Pancreas (tissue), 10 donors: ENCODE measurements around the gene BTN1A1. TPM values are rescaled to one million over a fixed set of nuclear protein-coding genes. Genes with fewer than 3 reads are reported as not detected.

ENCODE experiments used
- ATAC-seq, 4 donors: fragments of 200-7000 bp; cut with Tn5 transposase; one replicate each; pipeline versions ENCODE4 v1.8.0 to v1.9.1; 2020; ENCODE audit warnings: mild to moderate bottlenecking in 4 of 4, moderate library complexity in 4 of 4
- DNase-seq, 6 donors: peaks; one replicate each; pipeline ENCODE4 v3.0.0-alpha.2; 2020
- FAIRE-seq: peaks from 2 replicates; lab custom pipeline; 2012; peaks lifted over from hg19 to GRCh38; lab: Jason Lieb, UNC
- H3K27ac ChIP-seq, 4 donors: fragments of 200-600 bp; sonication (generic); 1 replicate in 3 of 4; 2 replicates in 1 of 4; pipeline versions ENCODE4 v1.5.0 to v1.8.0; 2020
- H3K27me3 ChIP-seq, 4 donors: fragments of 200-600 bp; one replicate each; pipeline ENCODE4 v1.8.0; 2021
- H3K36me3 ChIP-seq, 3 donors: fragments of 200-600 bp; sonication (generic) in 1 of 3; one replicate each; pipeline versions ENCODE4 v1.5.0 to v1.8.0; 2020 to 2021
- H3K4me1 ChIP-seq, 3 donors: fragments of 200-600 bp; one replicate each; pipeline ENCODE4 v1.8.0; 2021
- H3K4me3 ChIP-seq, 4 donors: fragments of 200-600 bp; sonication (generic) in 2 of 4; one replicate each; pipeline versions ENCODE4 v1.5.0 to v1.8.0; 2020 to 2021
- H3K9me3 ChIP-seq, 4 donors: fragments of 200-600 bp; one replicate each; pipeline ENCODE4 v1.8.0; 2021
- CTCF ChIP-seq, 4 donors: fragments of 200-600 bp; sonication (generic) in 3 of 4; IDR thresholded peaks; one replicate each; pipeline versions ENCODE4 v1.5.0 to v1.8.0; 2021; ENCODE audit warnings: antibody characterized with exemption in 4 of 4
- WGBS, 2 donors: extraction: QIAGEN DNeasy Blood & Tissue Kit; methylation state at CpG; one replicate each; pipeline ENCODE4 v1.1.7; 2013; 5-methylcytosine and 5-hydroxymethylcytosine counted together
- intact Hi-C, 3 donors: fragments of 100-400 bp; cut with DNase I; formaldehyde crosslinking; loops; one replicate each; pipeline versions ENCODE4 v1.11.1 to v1.14.2; 2022
- polyA plus RNA-seq, 2 donors: library from polyadenylated mRNA; stranded (reverse); fragments of 200-250 nt; gene quantifications; one replicate each; pipeline ENCODE4 v1.2.3, GENCODE V29; 2013
- total RNA-seq, 6 donors: library from RNA; stranded (reverse); fragmentation: NEBNext Ultra II Directional in 4 of 6; extraction: Animal tissue kit (Norgen Biotek cat#: 25700) in 4 of 6; gene quantifications; one replicate each; pipeline versions ENCODE4 v1.2.1 to v1.2.4, GENCODE V29; 2021 to 2023
- donor health status: healthy with polysubstance abuse.
- donor health status: DM: no; HTN: no; CAD: no; lungs with moderate emphysema.
- donor health status: DM: no; HTN: no; CAD: no.
- donor health status: control.
- donor health status: control.
- donor health status: Bipolar disorder and iron deficiency.
- donor health status: DM: yes; HTN: yes; CAD: no.
- donor health status: DM: no; HTN: no; CAD: no.
- donor health status: DM: no; HTN: no; CAD: no.
- donor health status: DM: yes; HTN: yes; CAD: no.

Gene BTN1A1
- total and polyA plus RNA-seq, 8 donors, result not detected

GRCh38 chr6:26464416-26465131 is 35.5 kb upstream of the BTN1A1 start:
- intact Hi-C loops, result no loop called here
- peaks cover 0 to 64% (median 30%) of the 10 kb centered on the region in 3 donors for H3K36me3 ChIP-seq
- DNase-seq (no peak), ATAC-seq (no peak), FAIRE-seq (no peak)
- WGBS, 2 donors, result 96 to 97% methylated on average over 7 of the region's 7 CpGs
- no peaks in the 10 kb centered on the region for H3K27me3 ChIP-seq
- H3K4me1 ChIP-seq, result peaks cover 0 to 13% (median 4%) of the 10 kb centered on the region in 3 donors
- TF ChIP-seq CTCF (IDR thresholded peaks at IDR 0.05), result no peak
- H3K4me3 ChIP-seq, result no peak overlapping the region
- no peak overlapping the region for H3K27ac ChIP-seq
- H3K9me3 ChIP-seq, result no peaks in the 10 kb centered on the region

DNA sequence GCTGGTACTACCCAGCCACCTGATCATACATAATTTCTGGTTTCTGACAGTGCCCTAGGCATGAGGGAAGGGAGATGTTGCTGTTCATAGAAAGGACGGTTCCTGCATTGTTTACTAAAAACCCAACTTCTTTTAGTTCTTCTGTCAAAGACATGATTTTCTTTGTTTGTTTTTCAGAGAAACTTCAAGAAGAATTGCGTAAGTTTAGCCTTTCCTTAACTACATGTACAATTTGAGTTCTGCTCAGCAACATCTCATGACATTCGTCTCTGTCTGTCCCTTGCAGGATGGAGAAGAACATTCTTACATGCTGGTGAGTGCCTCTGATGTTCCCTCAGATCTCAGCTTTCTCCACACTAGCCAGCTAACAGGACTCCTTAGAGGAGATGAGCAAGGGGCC is 34.3 kb upstream of the BTN1A1 start:
- H3K27me3 ChIP-seq, result no peaks in the 10 kb centered on the region
- FAIRE-seq (no peak), ATAC-seq (no peak), DNase-seq (no peak)
- TF ChIP-seq CTCF (IDR thresholded peaks at IDR 0.05), result no peak
- intact Hi-C loops, result no loop called here
- no peak overlapping the region for H3K4me3 ChIP-seq
- no peaks in the 10 kb centered on the region for H3K9me3 ChIP-seq
- no peak overlapping the region for H3K27ac ChIP-seq
- 89 to 92% methylated on average over 3 of the region's 3 CpGs for WGBS, 2 donors
- peaks cover 0 to 6% (median 4%) of the 10 kb centered on the region in 3 donors for H3K4me1 ChIP-seq
- H3K36me3 ChIP-seq, result peaks cover 0 to 58% (median 23%) of the 10 kb centered on the region in 3 donors

- TF ChIP-seq CTCF (IDR thresholded peaks at IDR 0.05), result no peak
- Histone ChIP-seq H3K9me3 (no peaks in the 10 kb centered on the region), H3K4me1 (peaks cover 0 to 7% (median 0%) of the 10 kb centered on the region in 3 donors), H3K36me3 (peaks cover 0 to 46% (median 11%) of the 10 kb centered on the region in 3 donors), H3K4me3 (no peak overlapping the region), H3K27me3 (no peaks in the 10 kb centered on the region), H3K27ac (no peak overlapping the region)
- intact Hi-C loops, result no loop called here
- FAIRE-seq (no peak), ATAC-seq (no peak), DNase-seq (no peak)
- 92 to 97% methylated on average over 2 of the region's 2 CpGs for WGBS, 2 donors
These were observed 31.3 kb upstream of the BTN1A1 start for GRCh38 chr6:26468829-26469228.

- peaks cover 0 to 13% (median 0%) of the 10 kb centered on the region in 3 donors for H3K4me1 ChIP-seq
- FAIRE-seq (no peak), DNase-seq (no peak), ATAC-seq (no peak)
- no peak overlapping the region for H3K4me3 ChIP-seq
- H3K36me3 ChIP-seq, result peaks cover 0 to 28% (median 5%) of the 10 kb centered on the region in 3 donors
- no peak overlapping the region for H3K27ac ChIP-seq
- H3K9me3 ChIP-seq, result no peaks in the 10 kb centered on the region
- H3K27me3 ChIP-seq, result no peaks in the 10 kb centered on the region
- no peak for TF ChIP-seq CTCF (IDR thresholded peaks at IDR 0.05)
- intact Hi-C loops, result no loop called here
- 85 to 87% methylated on average over 4 of the region's 4 CpGs for WGBS, 2 donors
These were observed 29.5 kb upstream of the BTN1A1 start for GRCh38 chr6:26470643-26471042.

DNA sequence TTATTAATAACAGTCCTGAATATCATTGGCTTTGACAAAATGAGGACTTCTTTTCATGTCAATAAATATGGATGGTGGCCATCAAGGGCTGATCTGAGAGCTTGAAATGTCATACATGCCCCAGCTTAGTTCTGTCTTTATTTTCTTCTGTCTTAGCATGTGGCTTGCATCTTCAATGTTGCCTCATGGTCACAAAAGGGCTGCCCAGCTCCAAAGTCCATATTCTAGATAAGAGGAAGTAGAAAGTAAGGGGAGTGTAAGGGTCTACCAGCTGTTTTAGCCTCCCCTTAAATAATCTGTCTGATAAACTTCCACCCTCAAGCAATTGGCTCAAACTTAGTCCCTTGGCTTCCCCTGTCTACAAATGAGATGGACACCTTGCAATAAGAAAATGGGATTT is 28.1 kb upstream of the BTN1A1 start:
- no peaks in the 10 kb centered on the region for H3K27me3 ChIP-seq
- intact Hi-C loops, result no loop called here
- H3K9me3 ChIP-seq, result no peaks in the 10 kb centered on the region
- H3K27ac ChIP-seq, result no peak overlapping the region
- H3K4me1 ChIP-seq, result peaks cover 0 to 13% (median 0%) of the 10 kb centered on the region in 3 donors
- FAIRE-seq, result no peak
- DNase-seq, result no peak
- H3K4me3 ChIP-seq, result no peak overlapping the region
- ATAC-seq, result no peak
- H3K36me3 ChIP-seq, result peaks cover 0 to 15% (median 0%) of the 10 kb centered on the region in 3 donors
- no peak for TF ChIP-seq CTCF (IDR thresholded peaks at IDR 0.05)
